GM23338 (cell line): Measurements from ENCODE around the gene NLGN1. TPM values are rescaled to one million over a fixed set of nuclear protein-coding genes. Genes with fewer than 3 reads are reported as not detected.

ENCODE experiments used
- ATAC-seq: fragments of 200-7000 bp; cut with Tn5 transposase; 3 replicates; pipeline ENCODE4 v1.9.1; 2020
- DNase-seq: peaks from one replicate; pipeline ENCODE4 v3.0.0-alpha.2; 2015; ENCODE audit warnings: low spot score
- H2AFZ ChIP-seq: fragments of 200-600 bp; sonication (generic); 2 replicates; pipeline ENCODE4 v1.8.0; 2016; ENCODE audit warnings: antibody characterized with exemption, mild to moderate bottlenecking, moderate library complexity
- H3F3A ChIP-seq: fragments of 200-600 bp; sonication (generic); replicated peaks from 2 replicates; pipeline ENCODE4 v1.8.0; 2017; ENCODE audit warnings: antibody characterized with exemption, mixed run types, low read depth
- H3K27ac ChIP-seq: fragments of 200-600 bp; sonication (generic); 2 replicates; pipeline ENCODE4 v1.6.1; 2016; ENCODE audit warnings: low read depth
- H3K27me3 ChIP-seq: fragments of 200-600 bp; sonication (generic); 2 replicates; pipeline ENCODE4 v1.8.0; 2016; ENCODE audit warnings: mild to moderate bottlenecking, mixed run types, moderate library complexity; ENCODE audit not compliant: insufficient read depth
- H3K36me3 ChIP-seq: fragments of 200-600 bp; sonication (generic); 2 replicates; pipeline ENCODE4 v1.8.0; 2016; ENCODE audit warnings: mild to moderate bottlenecking; ENCODE audit not compliant: insufficient read depth
- H3K4me1 ChIP-seq: fragments of 200-600 bp; sonication (generic); 2 replicates; pipeline ENCODE4 v1.8.0; 2016; ENCODE audit warnings: mild to moderate bottlenecking, moderate library complexity; ENCODE audit not compliant: insufficient read depth
- H3K4me2 ChIP-seq: fragments of 200-600 bp; sonication (generic); 2 replicates; pipeline ENCODE4 v1.7.1; 2017; ENCODE audit warnings: mixed run types
- H3K4me3 ChIP-seq: fragments of 200-600 bp; sonication (generic); 2 replicates; pipeline ENCODE4 v1.6.1; 2016; ENCODE audit warnings: mixed run types
- H3K79me2 ChIP-seq: fragments of 200-600 bp; sonication (generic); replicated peaks from 2 replicates; pipeline ENCODE4 v1.8.0; 2017; ENCODE audit warnings: mild to moderate bottlenecking; ENCODE audit not compliant: insufficient read depth
- H3K9me2 ChIP-seq: fragments of 200-600 bp; sonication (generic); 2 replicates; pipeline ENCODE4 v1.8.0; 2017; ENCODE audit not compliant: insufficient read depth
- H4K20me1 ChIP-seq: fragments of 200-600 bp; sonication (generic); replicated peaks from 2 replicates; pipeline ENCODE4 v1.8.0; 2017; ENCODE audit warnings: mild to moderate bottlenecking; ENCODE audit not compliant: insufficient read depth
- H3K27ac Mint-ChIP-seq: 2 replicates; pipeline ENCODE4 v1.8.0; 2020; ENCODE audit warnings: inconsistent platforms, mild to moderate bottlenecking, moderate library complexity, mixed read lengths
- H3K27me3 Mint-ChIP-seq: 3 replicates; pipeline ENCODE4 v1.8.0; 2022; ENCODE audit warnings: low read depth, mild to moderate bottlenecking, moderate library complexity, mixed read lengths, inconsistent platforms; ENCODE audit not compliant: insufficient read depth, poor library complexity
- H3K36me3 Mint-ChIP-seq: 3 replicates; pipeline ENCODE4 v1.8.0; 2021; ENCODE audit warnings: low read depth, mild to moderate bottlenecking, inconsistent platforms, moderate library complexity, mixed read lengths
- H3K4me1 Mint-ChIP-seq: 3 replicates; pipeline ENCODE4 v1.8.0; 2020; ENCODE audit warnings: mild to moderate bottlenecking, inconsistent platforms, mixed read lengths
- H3K4me3 Mint-ChIP-seq: 3 replicates; pipeline ENCODE4 v1.8.0; 2021; ENCODE audit warnings: moderate library complexity, mild to moderate bottlenecking, inconsistent platforms, mixed read lengths
- H3K9me3 Mint-ChIP-seq: 3 replicates; pipeline ENCODE4 v1.8.0; 2020; ENCODE audit warnings: moderate library complexity, mild to moderate bottlenecking, inconsistent platforms, mixed read lengths
- EZH2 ChIP-seq: fragments of 200-600 bp; sonication (generic); IDR thresholded peaks from one replicate; pipeline ENCODE4 v1.8.0; 2017; ENCODE audit warnings: antibody characterized with exemption, mild to moderate bottlenecking, low read depth; ENCODE audit not compliant: unreplicated experiment
- EZH2phosphoT487 ChIP-seq: fragments of 200-600 bp; sonication (generic); IDR thresholded peaks from one replicate; pipeline ENCODE4 v1.8.1; 2018; ENCODE audit warnings: antibody characterized with exemption; ENCODE audit not compliant: unreplicated experiment
- NANOG ChIP-seq: IDR thresholded peaks from 2 replicates; pipeline ENCODE4 v1.6.1; 2016; ENCODE audit warnings: antibody characterized with exemption, borderline replicate concordance
- STAT1 ChIP-seq: IDR thresholded peaks from one replicate; pipeline ENCODE4 v1.6.1; 2016; ENCODE audit warnings: antibody characterized with exemption; ENCODE audit not compliant: unreplicated experiment
- polyA plus RNA-seq: library from polyadenylated mRNA; unstranded; fragments of >200 nt; fragmentation: Nextera tagmentation; extraction: Ambion mirVana; gene quantifications from 2 replicates; pipeline ENCODE4 v1.2.1, GENCODE V29; 2016
- total RNA-seq: library from RNA; depleted of rRNA; stranded (reverse); fragments of >200 nt; shearing (Covaris generic); gene quantifications from 2 replicates; pipeline ENCODE4 v1.2.3, GENCODE V29; 2014
- TF ChIP-seq, protein P1 (sequence below), 2 experiments: fragments of 200-600 bp in 1 of 2; sonication (generic) in 1 of 2; conservative IDR thresholded peaks; 2 replicates each; pipeline versions ENCODE4 v1.5.1 to v1.6.1; 2016 to 2017; ENCODE audit warnings: antibody characterized with exemption in 2 of 2, low read depth in 2 of 2, mild to moderate bottlenecking in 2 of 2, moderate library complexity in 1 of 2
- TF ChIP-seq, protein P2 (sequence below): IDR thresholded peaks from 2 replicates; pipeline ENCODE4 v1.6.1; 2016; ENCODE audit warnings: antibody characterized with exemption
- TF ChIP-seq, protein P3 (sequence below): fragments of 250-450 bp; sonication (Bioruptor Pico); IDR thresholded peaks from 2 replicates; pipeline ENCODE4 v1.5.0; 2020; ENCODE audit warnings: mild to moderate bottlenecking, moderate library complexity

The NLGN1 gene
- total and polyA plus RNA-seq, 2 experiments from 2014 or later: 6.5 to 18.6 TPM

DNA sequence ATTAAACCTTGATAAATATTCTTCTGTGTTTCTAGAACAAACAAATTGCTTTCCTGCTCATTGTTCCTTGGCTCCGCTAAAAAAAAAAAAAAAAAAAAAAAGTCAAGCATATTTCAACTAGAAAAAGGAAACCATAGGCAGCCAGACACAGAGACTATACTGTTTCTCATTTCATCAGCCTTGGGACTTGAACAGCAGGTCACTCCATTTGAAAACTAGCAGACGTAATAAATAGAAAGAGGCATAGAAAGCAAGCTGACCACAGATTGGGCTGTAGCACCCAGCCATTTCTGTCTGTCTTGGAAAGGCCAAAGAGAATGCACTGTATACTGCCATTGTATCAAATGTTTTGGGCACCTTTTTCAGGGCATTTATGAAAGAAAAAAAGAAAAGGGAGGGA lies 697.1 kb downstream of the NLGN1 start:
- Histone ChIP-seq H2AFZ (no peak overlapping the region), H3K4me1 (peaks cover 5% of the 10 kb centered on the region), H3K27ac (no peak overlapping the region), H3K79me2 (no peaks in the 10 kb centered on the region), H3K4me3 (no peak overlapping the region), H3K27me3 (no peaks in the 10 kb centered on the region), H4K20me1 (no peaks in the 10 kb centered on the region), H3K9me2 (no peaks in the 10 kb centered on the region), H3F3A (no peaks in the 10 kb centered on the region), H3K36me3 (no peaks in the 10 kb centered on the region), H3K4me2 (no peak overlapping the region)
- H3K27me3 Mint-ChIP-seq: no peaks in the 10 kb centered on the region
- H3K36me3 Mint-ChIP-seq: no peaks in the 10 kb centered on the region
- ATAC-seq (no peak), DNase-seq (no peak)
- H3K4me1 Mint-ChIP-seq: peaks cover 24% of the 10 kb centered on the region
- H3K9me3 Mint-ChIP-seq: no peaks in the 10 kb centered on the region
- no peak overlapping the region for H3K4me3 Mint-ChIP-seq
- peak overlapping the region; percentile 29 for H3K27ac Mint-ChIP-seq
- TF ChIP-seq, protein P1, sequence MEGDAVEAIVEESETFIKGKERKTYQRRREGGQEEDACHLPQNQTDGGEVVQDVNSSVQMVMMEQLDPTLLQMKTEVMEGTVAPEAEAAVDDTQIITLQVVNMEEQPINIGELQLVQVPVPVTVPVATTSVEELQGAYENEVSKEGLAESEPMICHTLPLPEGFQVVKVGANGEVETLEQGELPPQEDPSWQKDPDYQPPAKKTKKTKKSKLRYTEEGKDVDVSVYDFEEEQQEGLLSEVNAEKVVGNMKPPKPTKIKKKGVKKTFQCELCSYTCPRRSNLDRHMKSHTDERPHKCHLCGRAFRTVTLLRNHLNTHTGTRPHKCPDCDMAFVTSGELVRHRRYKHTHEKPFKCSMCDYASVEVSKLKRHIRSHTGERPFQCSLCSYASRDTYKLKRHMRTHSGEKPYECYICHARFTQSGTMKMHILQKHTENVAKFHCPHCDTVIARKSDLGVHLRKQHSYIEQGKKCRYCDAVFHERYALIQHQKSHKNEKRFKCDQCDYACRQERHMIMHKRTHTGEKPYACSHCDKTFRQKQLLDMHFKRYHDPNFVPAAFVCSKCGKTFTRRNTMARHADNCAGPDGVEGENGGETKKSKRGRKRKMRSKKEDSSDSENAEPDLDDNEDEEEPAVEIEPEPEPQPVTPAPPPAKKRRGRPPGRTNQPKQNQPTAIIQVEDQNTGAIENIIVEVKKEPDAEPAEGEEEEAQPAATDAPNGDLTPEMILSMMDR (conservative IDR thresholded peaks at IDR 0.05; ENCODE audit: low read depth in 2 of 2): no peak
- TF ChIP-seq EZH2 (no peak), STAT1 (no peak), EZH2phosphoT487 (no peak)
- TF ChIP-seq, protein P2, sequence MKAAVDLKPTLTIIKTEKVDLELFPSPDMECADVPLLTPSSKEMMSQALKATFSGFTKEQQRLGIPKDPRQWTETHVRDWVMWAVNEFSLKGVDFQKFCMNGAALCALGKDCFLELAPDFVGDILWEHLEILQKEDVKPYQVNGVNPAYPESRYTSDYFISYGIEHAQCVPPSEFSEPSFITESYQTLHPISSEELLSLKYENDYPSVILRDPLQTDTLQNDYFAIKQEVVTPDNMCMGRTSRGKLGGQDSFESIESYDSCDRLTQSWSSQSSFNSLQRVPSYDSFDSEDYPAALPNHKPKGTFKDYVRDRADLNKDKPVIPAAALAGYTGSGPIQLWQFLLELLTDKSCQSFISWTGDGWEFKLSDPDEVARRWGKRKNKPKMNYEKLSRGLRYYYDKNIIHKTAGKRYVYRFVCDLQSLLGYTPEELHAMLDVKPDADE: no peak

DNA sequence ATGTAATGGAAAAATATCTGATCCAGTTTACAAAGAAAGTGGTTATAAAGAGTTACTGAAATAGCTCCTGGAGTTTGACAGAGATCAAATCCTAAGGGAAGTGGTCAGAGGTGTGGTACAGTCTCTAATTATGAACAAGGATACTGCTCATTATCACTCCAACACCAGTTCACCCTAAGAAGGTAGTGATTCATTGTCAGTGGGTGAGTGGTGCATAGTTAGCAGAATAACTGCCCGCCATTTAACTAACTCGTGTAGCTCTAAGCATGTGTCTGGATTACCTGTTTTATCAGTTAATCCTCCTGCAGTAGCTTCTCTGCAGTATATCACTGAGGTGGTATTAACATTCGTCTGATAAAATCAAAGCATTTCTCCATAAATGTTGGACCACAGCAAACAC lies 700.1 kb downstream of the NLGN1 start:
- Mint-ChIP-seq H3K36me3 (no peaks in the 10 kb centered on the region), H3K9me3 (no peaks in the 10 kb centered on the region), H3K4me3 (no peak overlapping the region), H3K4me1 (peaks cover 35% of the 10 kb centered on the region), H3K27ac (no peak overlapping the region), H3K27me3 (no peaks in the 10 kb centered on the region)
- no peak overlapping the region for H3K4me3 ChIP-seq
- H3K9me2 ChIP-seq: no peaks in the 10 kb centered on the region
- H3K36me3 ChIP-seq: no peaks in the 10 kb centered on the region
- H3K4me2 ChIP-seq: no peak overlapping the region
- H3K4me1 ChIP-seq: peaks cover 23% of the 10 kb centered on the region
- no peaks in the 10 kb centered on the region for H3K27me3 ChIP-seq
- H3K79me2 ChIP-seq: no peaks in the 10 kb centered on the region
- ATAC-seq (no peak), DNase-seq (no peak)
- TF ChIP-seq NANOG: no peak
- TF ChIP-seq EZH2phosphoT487: no peak
- no peaks in the 10 kb centered on the region for H4K20me1 ChIP-seq
- no peaks in the 10 kb centered on the region for H3F3A ChIP-seq
- no peak overlapping the region for H3K27ac ChIP-seq
- no peak overlapping the region for H2AFZ ChIP-seq

DNA sequence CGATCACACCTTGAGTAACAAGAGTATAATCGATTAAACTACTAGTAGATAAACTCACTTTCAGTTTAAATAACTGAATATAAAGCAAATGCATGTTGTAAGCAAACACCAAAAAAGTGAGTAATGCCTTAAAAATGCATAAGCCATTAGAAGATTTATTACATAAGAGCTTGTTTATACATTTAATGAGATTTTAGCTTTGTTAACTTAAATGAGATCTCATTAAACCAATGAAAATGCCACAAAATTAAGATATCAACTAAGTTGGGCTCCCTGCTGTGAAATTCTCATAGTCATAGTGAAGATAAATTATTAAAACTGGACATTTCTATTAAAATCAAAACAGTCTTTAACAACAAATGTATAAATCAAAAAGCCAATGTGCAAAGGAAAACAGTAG lies 701.2 kb downstream of the NLGN1 start:
- H4K20me1 ChIP-seq: no peaks in the 10 kb centered on the region
- H2AFZ ChIP-seq: no peak overlapping the region
- Mint-ChIP-seq H3K4me1 (peaks cover 33% of the 10 kb centered on the region), H3K36me3 (no peaks in the 10 kb centered on the region), H3K27me3 (no peaks in the 10 kb centered on the region), H3K9me3 (no peaks in the 10 kb centered on the region), H3K4me3 (no peak overlapping the region), H3K27ac (no peak overlapping the region)
- no peaks in the 10 kb centered on the region for H3K9me2 ChIP-seq
- DNase-seq (no peak), ATAC-seq (no peak)
- no peaks in the 10 kb centered on the region for H3K27me3 ChIP-seq
- no peak overlapping the region for H3K27ac ChIP-seq
- no peaks in the 10 kb centered on the region for H3F3A ChIP-seq
- no peak overlapping the region for H3K4me2 ChIP-seq
- H3K36me3 ChIP-seq: no peaks in the 10 kb centered on the region
- TF ChIP-seq, protein P3, sequence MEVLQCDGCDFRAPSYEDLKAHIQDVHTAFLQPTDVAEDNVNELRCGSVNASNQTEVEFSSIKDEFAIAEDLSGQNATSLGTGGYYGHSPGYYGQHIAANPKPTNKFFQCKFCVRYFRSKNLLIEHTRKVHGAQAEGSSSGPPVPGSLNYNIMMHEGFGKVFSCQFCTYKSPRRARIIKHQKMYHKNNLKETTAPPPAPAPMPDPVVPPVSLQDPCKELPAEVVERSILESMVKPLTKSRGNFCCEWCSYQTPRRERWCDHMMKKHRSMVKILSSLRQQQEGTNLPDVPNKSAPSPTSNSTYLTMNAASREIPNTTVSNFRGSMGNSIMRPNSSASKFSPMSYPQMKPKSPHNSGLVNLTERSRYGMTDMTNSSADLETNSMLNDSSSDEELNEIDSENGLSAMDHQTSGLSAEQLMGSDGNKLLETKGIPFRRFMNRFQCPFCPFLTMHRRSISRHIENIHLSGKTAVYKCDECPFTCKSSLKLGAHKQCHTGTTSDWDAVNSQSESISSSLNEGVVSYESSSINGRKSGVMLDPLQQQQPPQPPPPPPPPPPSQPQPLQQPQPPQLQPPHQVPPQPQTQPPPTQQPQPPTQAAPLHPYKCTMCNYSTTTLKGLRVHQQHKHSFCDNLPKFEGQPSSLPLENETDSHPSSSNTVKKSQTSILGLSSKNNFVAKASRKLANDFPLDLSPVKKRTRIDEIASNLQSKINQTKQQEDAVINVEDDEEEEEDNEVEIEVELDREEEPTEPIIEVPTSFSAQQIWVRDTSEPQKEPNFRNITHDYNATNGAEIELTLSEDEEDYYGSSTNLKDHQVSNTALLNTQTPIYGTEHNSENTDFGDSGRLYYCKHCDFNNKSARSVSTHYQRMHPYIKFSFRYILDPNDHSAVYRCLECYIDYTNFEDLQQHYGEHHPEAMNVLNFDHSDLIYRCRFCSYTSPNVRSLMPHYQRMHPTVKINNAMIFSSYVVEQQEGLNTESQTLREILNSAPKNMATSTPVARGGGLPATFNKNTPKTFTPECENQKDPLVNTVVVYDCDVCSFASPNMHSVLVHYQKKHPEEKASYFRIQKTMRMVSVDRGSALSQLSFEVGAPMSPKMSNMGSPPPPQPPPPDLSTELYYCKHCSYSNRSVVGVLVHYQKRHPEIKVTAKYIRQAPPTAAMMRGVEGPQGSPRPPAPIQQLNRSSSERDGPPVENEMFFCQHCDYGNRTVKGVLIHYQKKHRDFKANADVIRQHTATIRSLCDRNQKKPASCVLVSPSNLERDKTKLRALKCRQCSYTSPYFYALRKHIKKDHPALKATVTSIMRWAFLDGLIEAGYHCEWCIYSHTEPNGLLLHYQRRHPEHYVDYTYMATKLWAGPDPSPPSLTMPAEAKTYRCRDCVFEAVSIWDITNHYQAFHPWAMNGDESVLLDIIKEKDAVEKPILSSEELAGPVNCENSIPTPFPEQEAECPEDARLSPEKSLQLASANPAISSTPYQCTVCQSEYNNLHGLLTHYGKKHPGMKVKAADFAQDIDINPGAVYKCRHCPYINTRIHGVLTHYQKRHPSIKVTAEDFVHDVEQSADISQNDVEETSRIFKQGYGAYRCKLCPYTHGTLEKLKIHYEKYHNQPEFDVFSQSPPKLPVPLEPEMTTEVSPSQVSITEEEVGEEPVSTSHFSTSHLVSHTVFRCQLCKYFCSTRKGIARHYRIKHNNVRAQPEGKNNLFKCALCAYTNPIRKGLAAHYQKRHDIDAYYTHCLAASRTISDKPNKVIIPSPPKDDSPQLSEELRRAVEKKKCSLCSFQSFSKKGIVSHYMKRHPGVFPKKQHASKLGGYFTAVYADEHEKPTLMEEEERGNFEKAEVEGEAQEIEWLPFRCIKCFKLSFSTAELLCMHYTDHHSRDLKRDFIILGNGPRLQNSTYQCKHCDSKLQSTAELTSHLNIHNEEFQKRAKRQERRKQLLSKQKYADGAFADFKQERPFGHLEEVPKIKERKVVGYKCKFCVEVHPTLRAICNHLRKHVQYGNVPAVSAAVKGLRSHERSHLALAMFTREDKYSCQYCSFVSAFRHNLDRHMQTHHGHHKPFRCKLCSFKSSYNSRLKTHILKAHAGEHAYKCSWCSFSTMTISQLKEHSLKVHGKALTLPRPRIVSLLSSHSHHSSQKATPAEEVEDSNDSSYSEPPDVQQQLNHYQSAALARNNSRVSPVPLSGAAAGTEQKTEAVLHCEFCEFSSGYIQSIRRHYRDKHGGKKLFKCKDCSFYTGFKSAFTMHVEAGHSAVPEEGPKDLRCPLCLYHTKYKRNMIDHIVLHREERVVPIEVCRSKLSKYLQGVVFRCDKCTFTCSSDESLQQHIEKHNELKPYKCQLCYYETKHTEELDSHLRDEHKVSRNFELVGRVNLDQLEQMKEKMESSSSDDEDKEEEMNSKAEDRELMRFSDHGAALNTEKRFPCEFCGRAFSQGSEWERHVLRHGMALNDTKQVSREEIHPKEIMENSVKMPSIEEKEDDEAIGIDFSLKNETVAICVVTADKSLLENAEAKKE (CRISPR knock-in tag): no peak
- peaks cover 26% of the 10 kb centered on the region for H3K4me1 ChIP-seq
- no peak overlapping the region for H3K4me3 ChIP-seq
- no peaks in the 10 kb centered on the region for H3K79me2 ChIP-seq
